Endodermal cell (in vitro differentiated cells): ENCODE measurements around the gene RPTOR. TPM values are rescaled to one million over a fixed set of nuclear protein-coding genes. Genes with fewer than 3 reads are reported as not detected.

Experiments
- DNase-seq: peaks from one replicate; pipeline ENCODE4 v3.0.0-alpha.2; 2017
- H3K27ac ChIP-seq: 2 replicates; pipeline ENCODE4 v1.5.1; 2013; ENCODE audit warnings: mild to moderate bottlenecking, low read depth, low read length, moderate library complexity
- H3K27me3 ChIP-seq: 2 replicates; pipeline ENCODE4 v1.6.1; 2013; ENCODE audit warnings: mild to moderate bottlenecking, low read length, moderate library complexity; ENCODE audit not compliant: insufficient read depth, control insufficient read depth, poor library complexity, severe bottlenecking
- H3K36me3 ChIP-seq: 2 replicates; pipeline ENCODE4 v1.7.0; 2013; ENCODE audit warnings: mild to moderate bottlenecking, low read length, moderate library complexity; ENCODE audit not compliant: control insufficient read depth, insufficient read depth
- H3K4me1 ChIP-seq: one replicate; pipeline ENCODE4 v1.7.0; 2013; ENCODE audit warnings: low read length; ENCODE audit not compliant: control insufficient read depth, insufficient read depth
- H3K4me3 ChIP-seq: 2 replicates; pipeline ENCODE4 v1.5.1; 2013; ENCODE audit warnings: mild to moderate bottlenecking, low read length, moderate library complexity
- H3K9ac ChIP-seq: 2 replicates; pipeline ENCODE4 v1.6.1; 2013; ENCODE audit warnings: mild to moderate bottlenecking, low read length, moderate library complexity; ENCODE audit not compliant: poor library complexity, severe bottlenecking; ENCODE audit errors: extremely low read depth
- H3K9me3 ChIP-seq: 2 replicates; pipeline ENCODE4 v1.6.1; 2013; ENCODE audit warnings: mild to moderate bottlenecking, low read length, moderate library complexity; ENCODE audit not compliant: control insufficient read depth
- H3K27ac Mint-ChIP-seq: 2 replicates; pipeline ENCODE4 v1.8.0; 2020; ENCODE audit warnings: mixed read lengths
- H3K27me3 Mint-ChIP-seq: 2 replicates; pipeline ENCODE4 v1.8.0; 2021; ENCODE audit warnings: mild to moderate bottlenecking, mixed read lengths; ENCODE audit not compliant: insufficient read depth
- H3K36me3 Mint-ChIP-seq: 2 replicates; pipeline ENCODE4 v1.8.0; 2020; ENCODE audit warnings: low read depth, mixed read lengths
- H3K4me1 Mint-ChIP-seq: 2 replicates; pipeline ENCODE4 v1.8.0; 2020; ENCODE audit warnings: mixed read lengths
- H3K4me3 Mint-ChIP-seq: 2 replicates; pipeline ENCODE4 v1.8.0; 2020; ENCODE audit warnings: mild to moderate bottlenecking, moderate library complexity, mixed read lengths
- H3K9me3 Mint-ChIP-seq: 2 replicates; pipeline ENCODE4 v1.8.0; 2020; ENCODE audit warnings: mild to moderate bottlenecking, mixed read lengths
- WGBS, 2 experiments: methylation state at CpG; one replicate each; pipeline versions ENCODE4 v1.1.5 to v1.1.7; 2013; ENCODE audit warnings: missing lambda C conversion rate in 2 of 2, mixed read lengths in 1 of 2; ENCODE audit not compliant: insufficient coverage in 1 of 2, insufficient read length in 1 of 2; 5-methylcytosine and 5-hydroxymethylcytosine counted together
- total RNA-seq, 2 donors: library from RNA; stranded (reverse); fragmentation: NEBNext Ultra II Directional in 1 of 2; extraction: Animal tissue kit (Norgen Biotek cat#: 25700) in 1 of 2; gene quantifications; 2 replicates in 1 of 2; 3 replicates in 1 of 2; pipeline ENCODE4 v1.2.1, GENCODE V29; 2021
- TF ChIP-seq, protein P1 (sequence below): fragments of 200-600 bp; sonication (generic); conservative IDR thresholded peaks from 2 replicates; pipeline ENCODE4 v1.5.0; 2021; ENCODE audit warnings: antibody characterized with exemption, mild to moderate bottlenecking

RPTOR gene
- total RNA-seq, 2 donors from 2014 or later = 45.1 to 53.4 TPM

DNA sequence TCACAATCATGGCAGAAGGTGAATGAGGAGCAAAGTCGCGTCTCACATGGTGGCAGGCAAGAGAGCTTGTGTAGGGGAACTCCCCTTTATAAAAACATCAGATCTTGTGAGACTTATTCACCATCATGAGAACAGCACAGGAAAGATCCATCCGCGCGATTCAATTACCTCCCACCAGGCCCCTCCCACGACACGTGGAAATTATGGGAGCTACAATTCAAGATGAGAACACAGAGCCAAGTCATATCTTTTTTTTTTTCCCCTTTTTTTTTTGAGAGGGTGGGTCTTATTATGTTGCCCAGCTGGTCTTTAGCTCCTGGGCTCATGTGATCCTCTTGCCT lies 60.0 kb downstream of the RPTOR start:
- Mint-ChIP-seq H3K4me3 (no peak overlapping the region), H3K27ac (no peak overlapping the region), H3K36me3 (peaks cover 26% of the 10 kb centered on the region), H3K9me3 (peaks cover 20% of the 10 kb centered on the region), H3K27me3 (no peaks in the 10 kb centered on the region), H3K4me1 (peaks cover 44% of the 10 kb centered on the region)
- Histone ChIP-seq H3K27ac (no peak overlapping the region), H3K27me3 (no peaks in the 10 kb centered on the region), H3K36me3 (peaks cover 7% of the 10 kb centered on the region), H3K4me1 (peaks cover 17% of the 10 kb centered on the region), H3K9ac (no peak overlapping the region), H3K4me3 (no peak overlapping the region), H3K9me3 (peaks cover 21% of the 10 kb centered on the region)
- WGBS, 2 experiments = 99 to 100% methylated on average over 3 to 7 of the region's 7 CpGs
- TF ChIP-seq, protein P1, sequence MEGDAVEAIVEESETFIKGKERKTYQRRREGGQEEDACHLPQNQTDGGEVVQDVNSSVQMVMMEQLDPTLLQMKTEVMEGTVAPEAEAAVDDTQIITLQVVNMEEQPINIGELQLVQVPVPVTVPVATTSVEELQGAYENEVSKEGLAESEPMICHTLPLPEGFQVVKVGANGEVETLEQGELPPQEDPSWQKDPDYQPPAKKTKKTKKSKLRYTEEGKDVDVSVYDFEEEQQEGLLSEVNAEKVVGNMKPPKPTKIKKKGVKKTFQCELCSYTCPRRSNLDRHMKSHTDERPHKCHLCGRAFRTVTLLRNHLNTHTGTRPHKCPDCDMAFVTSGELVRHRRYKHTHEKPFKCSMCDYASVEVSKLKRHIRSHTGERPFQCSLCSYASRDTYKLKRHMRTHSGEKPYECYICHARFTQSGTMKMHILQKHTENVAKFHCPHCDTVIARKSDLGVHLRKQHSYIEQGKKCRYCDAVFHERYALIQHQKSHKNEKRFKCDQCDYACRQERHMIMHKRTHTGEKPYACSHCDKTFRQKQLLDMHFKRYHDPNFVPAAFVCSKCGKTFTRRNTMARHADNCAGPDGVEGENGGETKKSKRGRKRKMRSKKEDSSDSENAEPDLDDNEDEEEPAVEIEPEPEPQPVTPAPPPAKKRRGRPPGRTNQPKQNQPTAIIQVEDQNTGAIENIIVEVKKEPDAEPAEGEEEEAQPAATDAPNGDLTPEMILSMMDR = no peak
- DNase-seq = no peak

DNA sequence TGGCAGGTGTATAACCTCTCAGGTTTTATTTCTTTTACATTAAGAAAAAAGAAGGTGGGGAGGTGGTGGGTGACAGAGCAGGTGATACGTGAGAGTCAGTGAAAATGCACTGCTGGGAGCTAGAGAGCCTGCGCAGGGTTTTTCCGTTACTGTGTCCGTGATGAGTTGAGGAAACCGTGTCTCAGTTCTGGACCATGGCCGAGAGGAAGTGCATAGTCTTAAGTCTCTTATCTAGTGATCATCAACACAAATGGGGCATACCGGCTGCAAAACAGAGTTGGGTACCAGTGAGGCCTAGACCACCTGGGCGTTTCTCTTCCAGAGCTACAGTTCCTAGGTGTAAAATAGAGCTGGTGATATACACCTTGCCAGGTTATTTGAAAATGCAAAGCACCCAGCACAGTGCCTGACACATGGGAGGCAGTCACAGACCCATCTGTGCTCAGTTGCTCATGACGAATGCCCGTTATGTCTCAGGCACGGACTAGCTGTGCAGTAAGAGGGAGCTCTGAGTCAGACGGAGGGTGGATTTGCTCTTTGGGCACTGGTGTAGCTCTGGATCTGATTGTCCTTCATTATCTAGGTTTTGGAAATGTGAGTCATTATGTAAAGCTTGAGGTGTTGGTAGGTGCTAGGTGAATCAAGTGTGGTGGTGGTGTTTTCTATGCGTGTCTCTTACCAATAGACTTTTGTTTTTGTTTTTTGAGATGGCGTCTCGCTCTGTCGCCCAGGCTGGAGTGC lies 60.9 kb downstream of the RPTOR start:
- H3K36me3 ChIP-seq = peaks cover 7% of the 10 kb centered on the region
- TF ChIP-seq, protein P1 = no peak
- WGBS, 2 experiments = 89 to 94% methylated on average over 16 of the region's 16 CpGs
- Mint-ChIP-seq H3K9me3 (peaks cover 20% of the 10 kb centered on the region), H3K27me3 (no peaks in the 10 kb centered on the region), H3K4me3 (no peak overlapping the region), H3K4me1 (peaks cover 36% of the 10 kb centered on the region), H3K27ac (no peak overlapping the region), H3K36me3 (peaks cover 26% of the 10 kb centered on the region)
- no peak overlapping the region for H3K4me3 ChIP-seq
- H3K9me3 ChIP-seq = peaks cover 21% of the 10 kb centered on the region
- H3K9ac ChIP-seq = no peak overlapping the region
- DNase-seq = no peak
- H3K4me1 ChIP-seq = peaks cover 8% of the 10 kb centered on the region
- H3K27me3 ChIP-seq = no peaks in the 10 kb centered on the region
- H3K27ac ChIP-seq = no peak overlapping the region

DNA sequence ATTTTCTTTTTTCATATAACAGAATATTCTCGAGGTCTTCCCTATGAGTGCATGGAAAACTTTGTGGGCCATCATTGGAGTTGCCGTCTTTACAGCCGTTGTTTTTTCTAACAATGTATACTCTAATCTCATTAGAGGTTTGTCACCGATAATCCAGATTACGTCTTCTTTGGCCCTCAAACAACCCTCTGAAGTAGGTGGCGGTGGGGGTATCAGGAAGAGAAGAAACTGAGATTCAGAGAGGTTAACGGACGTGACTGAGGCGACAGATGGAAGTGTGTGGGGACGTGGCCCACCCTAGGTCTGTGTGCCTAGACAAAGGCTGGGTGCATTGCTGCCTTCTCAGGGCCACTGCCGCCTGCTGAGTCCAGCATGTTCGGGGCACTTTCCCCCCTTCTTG lies 63.7 kb downstream of the RPTOR start:
- no peak overlapping the region for H3K27ac Mint-ChIP-seq
- Histone ChIP-seq H3K9me3 (peaks cover 11% of the 10 kb centered on the region), H3K4me3 (no peak overlapping the region), H3K27me3 (no peaks in the 10 kb centered on the region), H3K36me3 (peaks cover under 1% of the 10 kb centered on the region), H3K27ac (no peak overlapping the region), H3K9ac (no peak overlapping the region), H3K4me1 (no peaks in the 10 kb centered on the region)
- H3K36me3 Mint-ChIP-seq = peaks cover 16% of the 10 kb centered on the region
- no peak for DNase-seq
- peaks cover 9% of the 10 kb centered on the region for H3K9me3 Mint-ChIP-seq
- WGBS, 2 experiments = 92 to 96% methylated on average over 12 of the region's 12 CpGs
- peaks cover 25% of the 10 kb centered on the region for H3K4me1 Mint-ChIP-seq
- H3K27me3 Mint-ChIP-seq = no peaks in the 10 kb centered on the region
- TF ChIP-seq, protein P1 = no peak
- no peak overlapping the region for H3K4me3 Mint-ChIP-seq
